Spleen (tissue), 11 donors: ENCODE results near the gene CNTNAP3. TPM values are rescaled to one million over a fixed set of nuclear protein-coding genes. Genes with fewer than 3 reads are reported as not detected.
"Not testable (repeated sequence)": the region's sequence is repeated elsewhere in the genome, so short reads cannot be mapped to it uniquely, and the experiment has no call there.

Source experiments
- DNase-seq: peaks from one replicate; pipeline ENCODE4 v3.0.0-alpha.2; 2020
- H3K27ac ChIP-seq, 8 donors: fragments of 200-600 bp; sonication (generic) in 7 of 8; 1 replicate in 4 of 8; 2 replicates in 4 of 8; pipeline versions ENCODE4 v1.5.0 to v1.8.0; 2016 to 2021; ENCODE audit warnings: inconsistent platforms in 4 of 8, mild to moderate bottlenecking in 4 of 8, moderate library complexity in 1 of 8
- H3K27me3 ChIP-seq, 7 donors: fragments of 200-600 bp; sonication (generic) in 6 of 7; replicated peaks in 1 of 7; 1 replicate in 4 of 7; 2 replicates in 3 of 7; pipeline versions ENCODE4 v1.5.0 to v1.8.0; 2016 to 2021; ENCODE audit warnings: inconsistent platforms in 3 of 7, mild to moderate bottlenecking in 1 of 7
- H3K36me3 ChIP-seq, 6 donors: fragments of 200-600 bp; sonication (generic) in 5 of 6; 1 replicate in 4 of 6; 2 replicates in 2 of 6; pipeline versions ENCODE4 v1.5.0 to v1.8.0; 2016 to 2021; ENCODE audit warnings: inconsistent platforms in 2 of 6
- H3K4me1 ChIP-seq, 6 donors: fragments of 200-600 bp; sonication (generic) in 5 of 6; 1 replicate in 3 of 6; 2 replicates in 3 of 6; pipeline versions ENCODE4 v1.5.0 to v1.8.0; 2016 to 2021; ENCODE audit warnings: inconsistent platforms in 3 of 6
- H3K4me3 ChIP-seq, 8 donors: fragments of 200-600 bp; sonication (generic) in 7 of 8; 1 replicate in 4 of 8; 2 replicates in 4 of 8; pipeline versions ENCODE4 v1.5.0 to v1.8.0; 2016 to 2021; ENCODE audit warnings: inconsistent platforms in 4 of 8, mild to moderate bottlenecking in 4 of 8, moderate library complexity in 2 of 8
- H3K9me3 ChIP-seq, 8 donors: fragments of 200-600 bp; sonication (generic) in 7 of 8; 1 replicate in 4 of 8; 2 replicates in 4 of 8; pipeline versions ENCODE4 v1.5.0 to v1.8.0; 2016 to 2021; ENCODE audit warnings: inconsistent platforms in 4 of 8
- CTCF ChIP-seq, 11 experiments: fragments of 200-600 bp in 7 of 11; fragments of 450-650 bp in 4 of 11; sonication (generic) in 4 of 11; IDR thresholded peaks in 8 of 11; conservative IDR thresholded peaks in 3 of 11; 1 replicate in 7 of 11; 2 replicates in 4 of 11; pipeline versions ENCODE4 v1.4.0 to v1.8.0; 2016 to 2021; ENCODE audit warnings: antibody characterized with exemption in 11 of 11, inconsistent platforms in 4 of 11, mild to moderate bottlenecking in 1 of 11
- WGBS, 5 donors: extraction: QIAGEN DNeasy Blood & Tissue Kit in 3 of 5; methylation state at CpG; one replicate each; pipeline versions ENCODE4 v1.1.5 to v1.1.7; 2013 to 2018; 5-methylcytosine and 5-hydroxymethylcytosine counted together
- intact Hi-C: fragments of 100-400 bp; cut with DNase I; formaldehyde crosslinking; loops from one replicate; pipeline ENCODE4 v1.15.0; 2023; ENCODE audit warnings: low total_unique reads
- polyA plus RNA-seq, 3 donors: library from polyadenylated mRNA; stranded (reverse); fragments of 200-250 nt; gene quantifications; one replicate each; pipeline ENCODE4 v1.2.1, GENCODE V29; 2013
- total RNA-seq, 7 donors: library from RNA; depleted of rRNA in 3 of 7; stranded (reverse); fragments of >200 nt in 3 of 7; fragmentation: NEBNext Ultra II Directional in 4 of 7; extraction: Animal tissue kit (Norgen Biotek cat#: 25700) in 4 of 7; gene quantifications; one replicate each; pipeline versions ENCODE4 v1.1.0 to v1.2.1, GENCODE V29; 2016 to 2021
- donor health status: healthy with polysubstance abuse.
- donor health status: DM: no; HTN: no; CAD: no; lungs with moderate emphysema.
- donor health status: DM: no; HTN: no; CAD: no.
- donor health status: Bipolar disorder and iron deficiency.
- donor health status: healthy.
- donor health status: DM: no; HTN: no; CAD: no.
- donor health status: DM: yes; HTN: yes; CAD: no.

Gene CNTNAP3
- total and polyA plus RNA-seq, 10 donors: 0.09 to 22.1 (median 11.7) TPM

- TF ChIP-seq CTCF (IDR thresholded peaks at IDR 0.05 in 8 of 11, conservative IDR thresholded peaks at IDR 0.05 in 3 of 11): peak in 1 of 11 experiments; percentile 8
- H3K36me3 ChIP-seq, H3K4me1 ChIP-seq, H3K27ac ChIP-seq, intact Hi-C loops, H3K4me3 ChIP-seq, H3K27me3 ChIP-seq, H3K9me3 ChIP-seq: not testable (repeated sequence)
- WGBS, 5 donors: 7 to 12% (median 10%) methylated on average over 43 to 49 of the region's 49 CpGs
- peak; percentile 80 for DNase-seq
These were observed 209.2 kb downstream of the CNTNAP3 start for GRCh38 chr9:39078621-39079256.

- H3K27ac ChIP-seq, DNase-seq, intact Hi-C loops, H3K4me1 ChIP-seq, H3K27me3 ChIP-seq, H3K36me3 ChIP-seq, H3K9me3 ChIP-seq, H3K4me3 ChIP-seq: not testable (repeated sequence)
- 73 to 84% (median 77%) methylated on average over 8 of the region's 8 CpGs for WGBS, 5 donors
These were observed 214.4 kb downstream of the CNTNAP3 start for GRCh38 chr9:39073537-39073936.

GRCh38 chr9:39067683-39068082, 220.3 kb downstream of the CNTNAP3 start:
- intact Hi-C loops, H3K27ac ChIP-seq, H3K4me3 ChIP-seq, H3K27me3 ChIP-seq, H3K36me3 ChIP-seq, DNase-seq, H3K4me1 ChIP-seq: not testable (repeated sequence)
- H3K9me3 ChIP-seq: peaks cover 0 to 16% (median 0%) of the 10 kb centered on the region in 8 donors
- WGBS, 5 donors: 77 to 85% (median 80%) methylated on average over 5 of the region's 5 CpGs

- H3K27ac ChIP-seq, intact Hi-C loops, DNase-seq, H3K27me3 ChIP-seq, H3K36me3 ChIP-seq, H3K4me1 ChIP-seq, H3K4me3 ChIP-seq: not testable (repeated sequence)
- peaks cover 0 to 13% (median 0%) of the 10 kb centered on the region in 8 donors for H3K9me3 ChIP-seq
- 84 to 93% (median 90%) methylated on average over 5 of the region's 5 CpGs for WGBS, 5 donors
These were observed 225.0 kb downstream of the CNTNAP3 start for GRCh38 chr9:39062966-39063365.

DNA sequence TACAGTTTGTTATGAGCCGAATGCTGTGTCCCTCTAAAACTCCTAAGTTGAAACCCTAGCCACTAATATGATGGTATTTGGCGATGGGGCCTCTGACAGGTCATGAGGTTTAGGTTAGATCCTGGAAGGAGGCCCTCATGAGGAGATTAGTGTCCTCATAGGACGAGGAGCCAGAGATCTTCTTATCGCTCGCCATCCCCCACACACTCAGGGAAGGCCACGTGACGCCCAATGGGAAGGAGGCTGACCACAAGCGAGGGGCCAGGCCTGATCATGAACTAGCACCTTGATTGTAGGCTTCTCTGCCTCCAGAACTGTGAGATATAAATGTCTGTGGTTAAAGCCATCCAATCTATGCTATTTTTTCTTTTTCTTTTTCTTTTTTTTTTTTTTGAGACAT, 233.5 kb downstream of the CNTNAP3 start:
- H3K36me3 ChIP-seq, intact Hi-C loops, H3K27me3 ChIP-seq, H3K4me3 ChIP-seq, DNase-seq, H3K9me3 ChIP-seq, H3K27ac ChIP-seq, H3K4me1 ChIP-seq: not testable (repeated sequence)
- 73 to 87% (median 82%) methylated on average over 7 to 8 of the region's 8 CpGs for WGBS, 5 donors

DNA sequence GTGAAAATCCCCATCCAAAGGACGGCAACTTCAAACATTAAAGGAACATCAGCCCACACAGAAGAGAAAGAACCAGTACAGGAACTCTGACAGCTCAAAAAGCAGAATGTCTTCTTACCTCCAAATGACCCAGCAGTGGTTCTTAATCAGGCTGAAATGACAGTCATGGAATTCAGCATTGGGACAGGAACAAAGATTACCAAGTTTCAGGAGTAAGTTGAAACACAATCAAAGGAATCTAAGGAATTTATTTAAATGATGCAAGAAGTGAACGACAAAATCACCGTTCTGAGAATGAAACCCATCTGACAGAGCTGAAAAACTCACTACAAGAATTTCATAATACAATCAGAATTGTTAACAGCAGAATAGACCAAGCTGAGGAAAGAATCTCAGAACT, 241.1 kb downstream of the CNTNAP3 start:
- 56 to 64% (median 59%) methylated on average over 3 of the region's 3 CpGs for WGBS, 5 donors
- H3K27me3 ChIP-seq, intact Hi-C loops, H3K36me3 ChIP-seq, H3K4me1 ChIP-seq, DNase-seq, H3K4me3 ChIP-seq, H3K27ac ChIP-seq: not testable (repeated sequence)
- H3K9me3 ChIP-seq: peaks cover 0 to 15% (median 3%) of the 10 kb centered on the region in 8 donors

GRCh38 chr9:39042352-39042803, 245.6 kb downstream of the CNTNAP3 start:
- intact Hi-C loops: not testable (repeated sequence)
- 88 to 92% (median 90%) methylated on average over 27 of the region's 27 CpGs for WGBS, 5 donors
- peak; percentile 74 for DNase-seq

GRCh38 chr9:39041774-39042173, 246.2 kb downstream of the CNTNAP3 start:
- WGBS, 5 donors: 89 to 97% (median 93%) methylated on average over 10 of the region's 10 CpGs

More at GRCh38 chr9:39042352-39042803, 245.6 kb downstream of the CNTNAP3 start:
- H3K4me3 ChIP-seq, H3K36me3 ChIP-seq, H3K27ac ChIP-seq, H3K9me3 ChIP-seq, H3K4me1 ChIP-seq, H3K27me3 ChIP-seq: not testable (repeated sequence)

DNA sequence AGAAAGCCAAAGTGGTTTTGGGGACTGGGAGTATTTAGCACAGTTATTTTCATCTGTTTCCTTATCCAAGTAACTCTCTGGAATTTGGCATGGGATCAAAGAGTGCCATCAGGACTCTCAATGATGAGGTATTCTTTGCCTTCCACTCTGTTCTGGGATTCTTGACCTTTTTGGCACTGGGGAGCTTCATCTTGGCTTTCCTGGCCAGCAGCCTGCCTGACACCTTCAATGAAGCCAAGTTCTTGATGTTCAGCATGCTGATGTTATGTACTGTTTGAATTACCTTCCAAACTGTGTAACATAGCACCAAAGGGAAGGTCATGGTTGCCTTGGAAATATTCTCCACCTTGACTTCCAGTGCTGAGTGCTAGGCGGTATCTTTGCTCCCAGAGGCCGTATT, 248.8 kb downstream of the CNTNAP3 start:
- WGBS, 5 donors: 73 to 90% (median 83%) methylated on average over 2 of the region's 2 CpGs
- H3K4me1 ChIP-seq, H3K36me3 ChIP-seq, H3K4me3 ChIP-seq, H3K27me3 ChIP-seq, DNase-seq, H3K27ac ChIP-seq, intact Hi-C loops, H3K9me3 ChIP-seq: not testable (repeated sequence)

More at GRCh38 chr9:39041774-39042173, 246.2 kb downstream of the CNTNAP3 start:
- H3K27me3 ChIP-seq, H3K9me3 ChIP-seq, H3K4me3 ChIP-seq, H3K27ac ChIP-seq, intact Hi-C loops, H3K4me1 ChIP-seq, DNase-seq, H3K36me3 ChIP-seq: not testable (repeated sequence)

GRCh38 chr9:39038221-39038620, 249.7 kb downstream of the CNTNAP3 start:
- H3K27me3 ChIP-seq, H3K9me3 ChIP-seq, H3K4me3 ChIP-seq, H3K4me1 ChIP-seq, intact Hi-C loops, DNase-seq, H3K36me3 ChIP-seq, H3K27ac ChIP-seq: not testable (repeated sequence)
- 75 to 93% (median 90%) methylated on average over 1 of the region's 1 CpG for WGBS, 5 donors
